ENCODE results near the gene UNC13C.

Gene UNC13C

DNA sequence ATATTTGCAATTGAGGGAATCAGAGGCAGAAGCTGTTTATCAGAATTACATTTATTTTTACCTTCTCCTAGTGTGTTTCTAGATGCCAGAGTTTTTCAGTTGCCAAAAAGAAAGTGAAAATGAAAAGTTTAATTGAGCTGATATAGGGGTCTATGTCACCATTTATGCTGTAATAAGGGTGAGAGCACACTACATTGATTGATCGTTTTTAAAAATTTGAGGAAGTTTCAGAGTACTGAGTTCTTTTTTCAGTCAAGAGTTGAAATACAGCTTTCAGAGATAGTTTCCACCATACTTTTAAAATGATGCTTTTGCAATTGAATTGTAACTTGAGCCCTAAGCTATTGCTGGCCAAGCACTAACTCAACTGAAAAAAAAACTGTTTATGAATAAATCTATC is 326.9 kb downstream of the UNC13C start:
- TF ChIP-seq CTCF (conservative IDR thresholded peaks at IDR 0.05; ENCODE audit: low read depth, low read length), result no peak
- no peak overlapping the region for H3K4me3 ChIP-seq (ENCODE audit: low read depth, low read length)
- DNase-seq (ENCODE audit: low read depth), result no peak

DNA sequence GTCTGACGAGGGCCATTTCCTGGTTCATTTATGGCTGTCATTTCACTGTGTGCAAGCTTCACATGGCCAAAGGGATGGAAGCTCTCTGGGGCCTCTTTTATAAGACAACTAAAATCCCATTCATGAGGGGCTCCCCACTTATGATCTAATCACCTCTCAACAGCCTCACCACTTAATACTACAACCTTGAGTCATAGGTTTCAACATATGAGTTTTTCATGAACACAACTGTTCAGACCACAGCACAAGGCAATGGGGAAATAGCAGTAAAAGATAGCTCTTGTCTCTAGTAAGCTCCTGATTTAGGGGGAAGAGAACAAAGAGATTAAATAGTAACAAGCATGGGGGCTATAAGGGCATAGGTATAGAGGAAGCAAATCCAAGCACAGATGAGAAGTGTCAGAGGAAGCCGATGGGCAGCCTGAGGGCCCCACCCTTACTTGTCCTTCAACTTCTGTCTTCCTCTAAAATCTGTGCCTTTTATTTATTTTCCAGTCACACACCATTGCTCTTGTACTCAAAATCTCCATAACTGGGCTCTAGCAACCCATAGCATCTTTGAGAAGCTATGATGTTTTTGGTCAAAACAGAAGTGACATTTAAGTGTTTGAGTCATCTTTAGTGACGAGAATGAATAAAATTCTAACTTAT is 329.1 kb downstream of the UNC13C start:
- TF ChIP-seq CTCF (conservative IDR thresholded peaks at IDR 0.05; ENCODE audit: low read depth, low read length), result no peak
- H3K4me3 ChIP-seq (ENCODE audit: low read depth, low read length), result no peak overlapping the region
- no peak for DNase-seq (ENCODE audit: low read depth)

- DNase-seq (ENCODE audit: low read depth), result no peak
- no peak overlapping the region for H3K4me3 ChIP-seq (ENCODE audit: low read depth, low read length)
- TF ChIP-seq CTCF (conservative IDR thresholded peaks at IDR 0.05; ENCODE audit: low read depth, low read length), result no peak
These were observed 329.7 kb downstream of the UNC13C start for GRCh38 chr15:54307926-54308325.

GRCh38 chr15:54312528-54312927 is 334.3 kb downstream of the UNC13C start:
- no peak for DNase-seq (ENCODE audit: low read depth)
- TF ChIP-seq CTCF (conservative IDR thresholded peaks at IDR 0.05; ENCODE audit: low read depth, low read length), result no peak
- no peak overlapping the region for H3K4me3 ChIP-seq (ENCODE audit: low read depth, low read length)

DNA sequence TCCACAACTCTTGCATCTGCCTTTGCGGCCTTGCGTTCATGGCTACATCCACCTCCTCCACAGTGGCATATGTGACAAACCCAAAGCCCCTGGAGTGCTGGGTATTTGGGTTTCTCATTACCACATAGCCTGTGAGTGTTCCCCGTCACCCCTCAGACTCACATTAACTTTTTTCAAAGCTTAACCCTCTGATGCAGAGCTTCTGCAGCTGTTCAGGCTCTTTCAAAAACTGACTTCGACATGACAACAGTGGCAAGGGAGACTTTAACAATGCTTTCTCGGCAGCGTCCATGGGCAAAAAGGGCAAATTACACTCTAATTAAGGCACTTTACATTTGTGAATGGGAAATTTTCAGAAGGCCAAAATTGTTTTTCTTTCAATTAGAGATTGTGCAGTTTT is 343.2 kb downstream of the UNC13C start:
- H3K4me3 ChIP-seq (ENCODE audit: low read depth, low read length), result no peak overlapping the region
- TF ChIP-seq CTCF (conservative IDR thresholded peaks at IDR 0.05; ENCODE audit: low read depth, low read length), result no peak
- no peak for DNase-seq (ENCODE audit: low read depth)

- no peak for TF ChIP-seq CTCF (conservative IDR thresholded peaks at IDR 0.05; ENCODE audit: low read depth, low read length)
- DNase-seq (ENCODE audit: low read depth), result no peak
- H3K4me3 ChIP-seq (ENCODE audit: low read depth, low read length), result no peak overlapping the region
These were observed 344.1 kb downstream of the UNC13C start for GRCh38 chr15:54322341-54322740.

DNA sequence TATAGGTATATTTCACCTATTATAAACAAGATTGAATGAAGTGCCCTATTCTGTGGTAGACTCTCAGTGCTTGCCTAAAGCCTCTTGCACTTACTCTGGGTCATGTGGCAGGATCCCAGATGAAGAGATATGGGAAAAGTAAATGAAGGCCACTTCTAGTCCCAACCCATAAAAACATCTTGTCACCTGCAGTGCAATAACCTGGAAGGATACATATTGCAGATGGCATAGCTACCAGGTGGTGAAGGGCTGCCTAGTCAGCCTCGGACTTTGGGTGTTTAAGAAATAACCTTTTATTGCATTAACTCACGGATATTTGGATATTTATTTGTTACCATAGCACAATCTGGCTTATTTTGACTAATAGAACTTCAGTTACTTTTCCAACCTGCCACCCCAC is 367.1 kb downstream of the UNC13C start:
- no peak for DNase-seq (ENCODE audit: low read depth)
- H3K4me3 ChIP-seq (ENCODE audit: low read depth, low read length), result no peak overlapping the region
- TF ChIP-seq CTCF (conservative IDR thresholded peaks at IDR 0.05; ENCODE audit: low read depth, low read length), result no peak

Measured in choroid plexus epithelial cell (primary cell).